ENCODE results near the gene NTM.

The NTM gene

DNA sequence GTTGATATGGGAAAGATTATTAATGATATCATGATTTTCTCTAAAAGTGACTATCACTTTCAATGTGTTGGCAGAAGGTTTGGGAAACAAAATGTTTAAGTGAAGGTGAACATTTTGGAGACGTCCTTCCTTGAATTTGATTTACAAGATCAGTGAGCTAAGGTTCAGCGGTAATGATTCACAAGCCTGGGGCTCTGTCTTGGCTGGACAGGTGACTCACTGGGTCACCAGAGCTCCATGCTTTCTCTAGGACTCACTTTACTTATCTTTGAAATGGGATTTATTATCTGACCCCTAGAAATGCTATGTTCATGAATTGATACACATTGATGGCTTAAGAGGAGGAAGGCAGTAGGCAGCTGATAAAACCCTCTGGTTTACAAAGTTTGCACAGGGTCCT lies 437.5 kb downstream of the NTM start:
- no peak for DNase-seq

DNA sequence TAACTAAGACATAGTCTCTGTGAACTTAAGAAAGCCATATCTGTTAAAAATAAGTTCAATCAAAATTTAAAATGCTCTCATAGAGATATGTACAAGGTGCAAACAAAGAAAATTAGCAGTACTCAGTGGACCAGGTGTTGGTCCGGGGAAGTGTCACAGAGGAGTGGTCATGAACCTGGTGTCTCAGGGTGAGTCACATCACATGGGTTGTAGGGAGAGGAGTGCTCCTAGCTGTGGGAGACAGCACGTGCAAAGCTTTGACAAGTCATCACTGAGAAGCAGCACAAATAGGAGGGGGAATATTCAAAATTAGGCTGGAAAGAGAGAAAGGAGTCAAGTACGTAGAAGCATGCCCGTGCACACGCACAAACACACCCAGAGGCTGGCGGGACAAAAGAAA lies 438.1 kb downstream of the NTM start:
- DNase-seq = no peak

DNA sequence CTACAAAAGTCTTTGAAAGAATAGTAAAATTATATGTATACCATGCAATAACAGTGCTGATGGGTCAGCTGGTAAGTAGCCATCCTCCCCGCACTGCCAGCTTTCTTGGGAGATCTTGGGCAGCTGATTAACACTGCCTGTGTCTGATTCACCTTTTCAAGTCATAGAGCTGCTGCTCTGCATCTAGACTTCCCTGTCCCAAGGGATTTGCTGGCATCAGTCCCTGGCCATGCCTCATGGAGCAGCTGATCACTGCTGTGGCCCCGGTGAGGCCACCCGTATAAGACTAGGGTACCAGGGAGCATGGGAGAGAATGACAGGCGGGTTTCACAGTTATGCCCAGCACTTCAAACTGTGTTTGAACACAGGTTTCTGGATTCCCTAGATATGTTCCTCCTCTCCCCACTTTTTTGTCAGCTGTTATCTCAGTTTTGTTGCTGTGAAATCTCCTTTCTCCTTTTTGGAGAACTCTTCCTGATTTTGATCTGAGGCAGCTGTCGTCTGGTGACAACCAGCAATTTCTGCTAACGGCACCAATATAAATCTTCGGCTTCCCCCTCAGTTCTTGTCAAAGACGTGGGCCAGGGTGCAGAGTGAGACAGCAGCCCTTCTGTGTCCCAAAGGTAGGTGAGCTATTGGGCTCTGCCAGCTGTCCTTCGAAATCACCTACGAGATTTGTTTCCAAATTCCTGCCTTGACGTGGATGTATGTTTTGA lies 438.9 kb downstream of the NTM start:
- no peak for DNase-seq

DNA sequence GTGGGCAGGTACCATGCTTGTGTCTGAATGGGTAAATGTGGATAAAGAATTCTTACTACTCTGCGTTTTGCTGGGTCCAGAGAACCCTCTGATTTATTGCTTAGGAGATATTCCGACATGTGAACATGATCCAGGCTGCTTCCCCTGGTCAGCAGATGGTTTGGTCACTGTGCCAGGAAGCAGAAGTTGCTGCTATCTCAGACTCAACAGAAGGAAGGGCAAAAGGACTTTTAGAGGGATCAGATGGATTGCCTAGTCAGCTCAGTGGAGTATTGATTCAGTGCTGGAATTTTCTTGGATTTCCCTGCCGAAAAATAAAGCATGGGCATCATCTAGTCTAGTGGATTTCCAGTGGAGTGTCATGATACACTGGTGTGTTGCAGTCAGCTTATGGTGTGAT lies 440.1 kb downstream of the NTM start:
- no peak for DNase-seq

DNA sequence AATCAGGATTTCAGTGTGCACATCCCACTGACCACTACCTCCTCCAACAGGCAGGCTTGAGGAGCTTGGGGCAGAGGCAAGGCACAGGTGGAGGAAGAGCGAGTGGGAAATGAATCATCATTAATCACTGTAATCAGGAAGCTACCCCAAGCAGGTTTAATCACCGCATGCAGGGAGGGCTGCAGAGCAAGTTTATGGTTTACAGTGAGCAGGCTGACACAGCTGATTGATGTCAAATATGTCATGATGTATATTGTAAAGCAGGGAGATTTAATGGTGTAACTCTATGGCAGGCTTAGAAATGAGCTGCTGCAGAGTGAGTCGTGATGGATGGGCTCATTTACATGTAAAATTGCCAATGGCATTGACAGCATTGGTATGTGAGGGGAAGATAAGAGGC lies 441.0 kb downstream of the NTM start:
- no peak for DNase-seq

DNA sequence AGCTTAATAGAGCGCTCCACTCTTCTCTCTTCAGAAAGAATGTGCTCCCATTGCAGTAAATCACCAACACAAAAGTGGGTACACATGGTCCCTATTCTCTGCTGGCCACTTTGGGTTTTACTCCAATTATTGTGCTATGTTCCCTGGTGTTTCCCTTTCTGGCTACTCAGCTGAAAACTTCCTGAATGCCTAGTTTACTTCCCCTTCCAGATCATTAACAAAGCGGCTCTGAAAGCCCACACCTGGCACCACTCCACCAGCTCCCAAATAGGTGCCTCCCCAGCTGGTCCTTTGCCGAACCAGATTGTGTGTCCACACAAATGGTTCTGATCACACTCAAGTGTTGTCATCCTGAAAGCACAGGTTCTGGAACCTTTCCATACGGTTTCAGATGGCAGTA lies 443.7 kb downstream of the NTM start:
- no peak for DNase-seq

DNA sequence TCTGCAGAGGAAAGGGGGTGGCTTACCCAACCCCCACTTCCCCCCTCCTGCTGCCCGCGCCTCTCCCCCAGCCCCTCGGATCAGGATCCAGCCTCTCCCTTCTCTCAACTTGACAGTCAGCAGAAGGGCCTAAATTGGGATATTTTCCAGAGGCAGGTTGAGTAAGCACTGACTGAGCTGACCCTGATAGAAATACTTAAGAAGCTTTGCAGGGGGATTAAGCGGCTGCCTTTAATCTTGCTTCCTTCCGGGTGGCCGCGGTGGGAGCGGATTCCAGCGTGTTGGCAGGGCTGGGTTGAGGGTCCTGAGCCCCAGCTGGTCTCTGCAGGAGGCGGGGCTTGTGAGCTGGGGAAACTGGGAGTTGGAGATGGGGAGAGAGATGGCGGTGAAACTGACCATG lies 445.2 kb downstream of the NTM start:
- no peak for DNase-seq

DNA sequence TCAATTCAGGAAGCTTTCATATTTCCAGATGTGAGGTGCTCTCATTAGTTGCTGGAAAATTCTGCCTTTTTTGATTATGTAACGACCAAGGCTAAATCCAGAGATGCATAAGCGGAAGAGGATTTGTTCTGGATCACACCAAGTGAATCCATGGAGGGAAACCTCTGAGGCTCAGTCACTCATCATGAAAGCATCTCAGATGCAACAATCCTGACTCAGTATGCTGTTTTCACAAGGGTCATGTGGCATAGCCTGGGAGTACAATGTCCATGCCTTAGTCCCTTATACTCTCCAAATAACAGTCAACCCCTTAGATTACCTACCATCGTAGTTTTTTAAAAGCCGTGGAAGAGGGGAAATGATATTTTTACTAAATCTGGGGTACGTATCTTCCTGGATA lies 445.6 kb downstream of the NTM start:
- no peak for DNase-seq

DNA sequence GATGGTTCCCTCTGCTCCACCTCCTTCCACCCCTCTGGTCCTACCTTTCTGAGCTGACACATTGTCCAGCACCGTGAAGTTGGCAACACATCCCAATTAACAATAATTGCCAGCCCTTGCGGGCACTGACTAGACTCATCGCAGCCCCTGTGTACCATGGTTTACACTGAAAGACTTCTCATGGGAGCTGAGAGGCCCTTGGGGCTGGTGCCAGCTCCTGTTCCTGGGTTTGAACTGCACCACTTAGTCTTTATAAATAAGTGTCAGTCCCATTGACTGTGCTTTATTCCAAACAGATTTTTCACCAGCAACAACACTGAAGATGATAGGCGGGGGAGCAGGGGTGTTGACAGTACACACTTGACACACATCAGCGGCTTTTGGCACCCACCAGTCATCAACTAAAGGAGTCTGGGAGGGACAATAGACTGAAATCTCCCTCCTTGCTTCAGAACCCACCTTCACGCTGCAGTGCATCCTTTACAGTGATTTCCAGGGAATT lies 447.3 kb downstream of the NTM start:
- DNase-seq = no peak

DNA sequence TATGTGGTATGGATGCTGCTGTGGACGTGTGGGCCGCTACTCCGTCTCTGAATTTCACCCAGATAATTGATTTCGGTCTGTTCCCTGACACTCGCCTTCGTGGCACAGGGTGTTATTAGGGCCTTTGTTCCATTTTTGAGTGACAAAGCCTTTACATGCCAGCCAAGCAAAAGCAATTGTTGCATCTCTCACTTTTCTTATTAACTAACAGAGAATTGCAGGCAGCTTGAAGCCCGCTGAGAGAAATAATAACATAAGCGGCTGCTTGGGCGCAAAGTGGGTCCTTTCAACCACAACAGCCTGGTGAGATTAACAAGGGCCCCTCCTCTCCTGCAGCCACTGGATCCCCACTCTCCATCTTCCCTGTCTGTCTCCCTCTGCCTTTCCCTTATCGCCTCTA lies 449.4 kb downstream of the NTM start:
- DNase-seq = no peak

DNA sequence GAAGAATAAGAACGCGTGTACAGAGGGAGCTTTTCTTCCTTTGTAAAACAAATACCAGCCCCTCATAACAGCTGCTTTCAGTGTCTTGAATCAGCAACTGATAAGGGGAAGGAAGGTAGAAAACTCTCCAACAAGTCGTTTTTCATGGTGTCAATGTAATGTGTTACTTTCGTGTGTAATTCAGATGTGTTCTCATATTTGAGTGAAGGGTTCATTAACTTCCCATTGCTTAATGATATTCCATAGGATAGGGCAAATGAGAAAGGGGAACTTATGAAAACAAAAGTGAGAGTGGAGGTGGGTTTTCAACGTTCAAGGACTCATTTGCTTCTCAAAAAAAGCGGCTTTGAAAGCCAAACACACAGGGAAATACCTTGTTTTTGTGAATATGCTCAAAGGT lies 452.1 kb downstream of the NTM start:
- DNase-seq = no peak

DNA sequence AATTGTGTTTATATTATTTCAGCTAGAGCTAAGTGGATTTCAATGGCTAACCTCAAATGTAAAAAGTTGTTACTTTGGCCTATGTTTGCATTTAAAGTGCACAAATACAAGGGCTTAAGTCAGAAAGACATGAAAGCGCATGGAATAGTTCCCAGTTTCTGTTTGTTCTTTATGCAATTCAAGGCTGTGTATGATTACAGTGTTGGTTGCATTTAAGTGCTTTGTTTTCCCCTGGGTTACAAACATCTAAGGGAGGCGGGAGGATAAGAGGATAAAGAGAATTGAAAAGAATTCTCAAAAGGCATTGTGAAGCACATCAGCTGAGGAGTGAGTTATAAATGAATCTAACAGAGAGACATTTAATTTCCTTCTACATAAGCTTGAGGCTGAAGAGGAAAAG lies 453.4 kb downstream of the NTM start:
- no peak for DNase-seq

DNA sequence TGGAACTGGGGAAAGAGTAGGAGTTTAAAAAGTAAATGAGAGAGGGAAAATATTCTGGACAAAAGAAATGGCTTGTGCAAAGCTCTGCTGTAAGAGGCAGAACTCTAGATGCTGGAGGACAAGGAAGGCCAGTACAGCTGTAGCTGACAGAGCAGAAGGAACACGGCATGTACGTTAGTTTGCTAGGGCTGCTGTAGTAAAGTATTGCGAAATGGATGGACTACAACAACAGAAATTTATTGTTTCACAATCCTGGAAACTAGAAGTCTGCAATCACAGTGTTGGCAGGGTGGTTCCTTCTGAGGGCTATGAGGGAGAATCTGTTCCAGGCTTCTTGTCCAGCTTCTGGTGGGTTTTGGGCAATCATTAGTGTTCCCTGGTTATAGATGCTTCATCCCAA lies 454.4 kb downstream of the NTM start:
- no peak for DNase-seq

DNA sequence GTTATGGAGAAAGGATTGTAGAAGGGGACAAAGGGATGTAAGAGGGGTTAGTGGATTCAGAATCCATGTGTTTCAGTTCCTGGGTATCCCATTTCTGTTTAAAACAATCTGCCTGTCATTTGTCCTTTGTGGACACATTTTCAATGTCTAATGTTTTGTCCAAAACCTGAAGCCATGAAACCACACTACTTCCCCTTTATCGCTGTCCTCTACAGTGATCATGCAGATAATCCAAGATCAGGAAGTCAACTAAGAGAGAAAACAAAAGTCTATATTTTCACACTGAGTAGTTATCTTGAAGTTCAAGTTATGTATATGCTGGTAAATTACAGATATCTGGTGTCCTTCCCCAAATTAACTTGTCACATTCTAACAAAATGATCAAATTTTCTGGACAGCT lies 457.0 kb downstream of the NTM start:
- DNase-seq = no peak

DNA sequence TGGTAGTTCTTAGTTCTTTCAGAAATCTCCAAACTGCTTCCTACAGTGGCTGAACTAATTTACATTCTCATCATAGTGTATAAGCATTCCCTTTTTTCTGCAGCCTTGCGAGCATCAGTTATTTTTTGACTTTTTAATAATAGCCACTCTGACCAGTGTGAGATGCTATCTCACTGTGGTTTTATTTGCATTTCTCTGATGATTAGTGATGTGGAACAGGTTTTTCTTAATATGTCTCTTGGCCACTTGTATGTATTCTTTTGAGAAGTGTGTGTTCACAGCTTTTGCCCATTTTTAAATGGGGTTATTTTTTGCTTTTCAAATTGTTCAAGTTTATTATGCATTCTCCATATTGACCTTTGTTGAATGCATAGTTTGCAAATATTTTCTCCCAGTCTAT lies 459.3 kb downstream of the NTM start:
- DNase-seq = no peak

DNA sequence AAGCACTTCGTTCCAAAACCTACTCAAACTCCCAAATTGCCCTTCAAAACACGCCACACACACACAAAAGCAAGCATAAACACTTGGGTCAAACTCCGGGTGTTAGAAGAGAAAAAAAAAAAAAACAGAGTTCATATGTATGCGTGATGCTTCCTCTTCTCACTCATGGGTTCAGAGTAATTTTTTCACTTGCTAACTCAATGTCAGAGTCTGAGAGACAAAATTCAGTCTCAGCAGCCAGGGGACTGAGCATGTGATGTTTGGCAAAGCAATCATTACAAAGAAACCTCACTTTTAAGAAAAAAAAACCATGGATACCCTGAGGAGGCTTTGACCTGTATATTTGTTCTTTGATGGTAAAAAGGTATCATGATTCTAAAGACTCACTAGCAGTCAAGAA lies 461.7 kb downstream of the NTM start:
- no peak for DNase-seq

DNA sequence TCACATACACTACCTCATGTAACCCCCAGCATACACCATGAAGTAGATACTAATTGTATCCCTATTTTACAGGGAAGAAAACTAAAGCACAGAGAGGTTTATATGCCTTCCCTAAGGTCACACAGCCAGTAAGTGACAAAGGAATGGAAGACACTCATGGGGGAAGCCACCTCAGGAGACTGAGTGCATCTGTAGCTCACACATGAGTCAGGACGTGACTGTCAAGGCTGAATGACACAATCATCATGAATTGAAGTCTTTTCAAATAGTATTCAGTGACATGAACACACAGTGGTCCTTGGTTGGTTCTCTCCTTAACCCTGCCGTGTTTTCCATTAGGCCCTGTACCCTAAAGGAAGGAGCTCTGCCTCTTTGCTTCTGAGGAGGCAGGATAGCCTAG lies 463.0 kb downstream of the NTM start:
- DNase-seq = no peak

DNA sequence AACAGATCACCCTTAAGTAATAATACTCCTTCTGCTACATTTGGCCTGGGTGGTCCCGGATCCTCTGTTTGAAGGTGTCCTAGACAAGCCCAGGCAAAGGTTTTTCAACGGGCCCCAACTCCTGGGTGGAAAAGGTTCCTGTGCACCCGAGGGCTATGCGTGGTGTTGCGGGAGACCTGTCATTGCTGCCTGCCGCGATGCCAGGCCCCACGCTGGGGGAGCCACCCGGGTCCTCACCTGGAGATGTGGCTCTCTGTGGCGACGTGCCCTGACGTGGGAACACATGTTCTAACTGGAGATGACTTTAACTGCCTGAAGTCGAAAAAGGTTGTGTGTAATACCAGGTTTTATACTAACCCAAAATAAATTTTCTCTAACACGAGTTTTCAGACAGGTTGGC lies 467.1 kb downstream of the NTM start:
- no peak for DNase-seq

DNA sequence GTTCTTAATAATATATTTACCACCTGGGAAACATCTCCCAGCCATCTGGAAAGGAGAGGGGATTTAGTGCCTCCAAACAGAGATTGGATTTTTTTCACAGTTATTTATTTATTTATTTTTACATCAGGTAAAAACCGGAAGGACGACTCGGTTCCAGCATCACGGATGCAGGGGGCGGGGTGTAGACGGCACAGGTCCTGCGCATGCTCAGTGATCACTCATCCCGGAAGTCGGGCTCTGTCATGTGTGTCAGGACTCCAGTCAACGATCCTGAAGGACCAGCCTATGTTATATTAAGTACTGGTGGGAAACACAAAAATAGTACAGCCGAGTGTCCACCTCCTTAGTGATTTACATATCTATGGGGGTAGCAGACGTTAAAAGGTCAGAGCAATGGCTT lies 467.6 kb downstream of the NTM start:
- peak; percentile 7 to 10 for DNase-seq

DNA sequence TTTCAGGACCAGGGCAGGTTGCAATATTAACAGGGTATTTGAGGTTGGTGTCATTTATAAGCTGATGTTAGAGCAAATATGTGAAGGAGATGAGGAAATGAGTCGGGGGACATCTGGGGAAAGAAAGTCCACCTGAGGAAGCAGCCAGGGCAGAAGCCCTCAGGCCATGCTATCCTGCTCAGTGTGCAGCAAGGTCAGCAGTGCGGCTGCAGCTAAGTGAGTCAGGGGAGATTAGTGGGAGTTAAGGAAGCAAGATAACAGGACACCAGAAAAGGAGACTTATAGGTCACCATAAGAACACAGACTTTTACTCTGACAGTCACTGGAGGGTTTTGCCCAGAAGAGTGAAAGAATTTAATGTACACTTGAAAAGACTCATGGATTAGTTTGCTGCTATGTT lies 468.9 kb downstream of the NTM start:
- no peak for DNase-seq

DNA sequence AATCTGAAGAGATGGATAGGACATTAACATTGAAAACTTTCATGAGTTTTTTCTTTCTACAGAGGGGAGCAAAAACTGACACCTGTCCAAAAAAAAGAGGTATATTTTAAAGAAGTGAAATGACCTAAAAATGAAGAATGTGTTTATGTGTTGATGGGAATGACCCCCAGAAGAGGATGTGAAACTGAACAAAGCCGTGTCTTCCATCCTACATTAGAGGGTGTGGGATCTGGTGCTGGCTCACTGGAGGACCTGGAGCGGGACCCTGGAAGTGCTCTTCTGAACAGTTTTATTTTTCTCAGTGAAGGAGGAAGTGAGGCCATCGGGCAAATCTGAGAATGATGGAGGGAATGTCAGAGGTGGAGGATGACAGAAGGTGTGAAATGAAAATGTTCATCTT lies 470.1 kb downstream of the NTM start:
- DNase-seq = no peak

DNA sequence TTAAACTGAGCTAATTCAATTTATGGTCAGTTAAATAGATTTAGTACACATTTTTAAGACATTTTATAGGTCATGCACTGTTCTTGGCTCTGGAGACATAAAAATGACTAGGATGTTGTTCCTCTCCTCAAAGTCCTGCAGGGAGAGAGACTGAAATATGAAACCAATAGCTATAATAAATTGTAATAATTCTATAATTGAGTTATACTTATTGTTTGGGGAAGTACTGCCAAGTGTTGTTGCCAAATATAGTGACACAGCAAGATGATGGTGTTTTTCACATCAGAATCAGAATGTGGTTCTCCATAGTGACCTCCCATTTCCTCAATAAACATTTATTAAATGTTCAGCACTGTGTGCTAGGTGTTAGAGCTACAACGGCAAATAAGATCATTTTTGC lies 470.6 kb downstream of the NTM start:
- DNase-seq = no peak

DNA sequence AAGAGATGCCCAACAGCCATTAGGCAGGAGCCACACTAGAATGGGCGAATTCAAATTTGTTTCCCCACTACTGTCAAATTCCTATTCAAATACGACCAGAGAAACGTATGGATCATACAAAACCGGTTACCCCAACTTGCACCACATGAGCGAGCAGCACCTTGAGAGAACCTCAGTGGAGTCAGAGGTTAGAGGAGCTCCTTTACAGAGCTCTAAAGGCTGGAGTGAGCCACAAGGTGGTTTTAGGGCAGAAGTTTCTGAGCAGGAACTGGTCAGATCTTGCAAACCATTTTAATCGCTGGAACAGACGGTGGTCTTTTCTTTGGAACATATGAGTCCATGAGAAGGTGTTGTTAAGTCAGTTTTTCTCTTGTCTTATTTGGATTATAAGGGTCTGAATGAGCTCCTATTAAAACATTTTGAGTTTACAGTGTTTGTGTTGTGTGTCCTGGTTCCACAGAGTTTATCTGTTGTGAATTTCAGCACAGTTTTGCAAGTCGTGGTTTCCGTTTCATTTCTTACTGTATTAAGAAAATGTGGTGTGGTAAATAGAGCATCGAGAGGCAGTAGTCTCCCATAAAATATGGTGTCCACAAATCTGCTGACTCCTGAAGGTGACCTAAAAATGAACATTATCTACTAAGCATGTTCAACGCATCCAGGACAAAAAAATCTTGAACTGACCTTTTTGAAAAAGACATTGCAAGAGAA lies 471.7 kb downstream of the NTM start:
- no peak for DNase-seq

DNA sequence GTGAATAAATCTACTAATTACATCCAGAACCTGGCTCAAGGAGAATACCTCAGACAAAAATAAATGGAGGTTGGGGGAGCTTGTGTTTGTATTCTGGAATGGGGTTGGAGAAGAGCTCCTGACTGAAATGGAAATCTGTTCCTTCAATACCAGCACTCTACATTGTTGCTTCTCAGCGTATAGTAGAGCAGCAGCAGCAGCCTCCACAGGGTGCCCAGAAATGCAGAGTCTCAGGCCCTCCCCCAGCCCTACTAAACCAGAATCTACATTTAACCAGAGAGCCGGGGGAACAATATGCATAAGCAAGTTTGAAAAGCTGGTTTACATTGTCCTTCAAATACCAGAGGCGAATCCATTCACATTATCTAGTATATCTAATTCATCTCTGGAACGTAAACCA lies 474.8 kb downstream of the NTM start:
- DNase-seq = no peak

DNA sequence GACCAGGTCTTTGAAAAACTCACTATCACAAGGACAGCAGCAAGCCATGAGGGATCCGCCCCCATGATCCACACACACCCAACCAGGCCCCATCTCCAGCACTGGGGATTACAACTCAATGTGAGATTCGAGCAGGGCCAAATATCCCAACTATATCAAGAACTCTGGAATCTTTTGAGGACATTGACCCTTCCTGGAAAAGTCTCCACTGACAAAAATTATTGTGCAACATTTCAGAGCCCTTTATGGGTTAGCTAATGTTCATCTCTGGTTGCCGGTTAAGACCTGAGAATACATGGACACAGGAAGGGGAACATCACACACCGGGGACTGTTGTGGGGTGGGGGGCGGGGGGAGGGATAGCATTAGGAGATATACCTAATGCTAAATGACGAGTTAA lies 479.1 kb downstream of the NTM start:
- no peak for DNase-seq
